GM18951 (cell line): Measurements from ENCODE around the gene WDFY4.

ENCODE experiments used
- POLR2A ChIP-seq: IDR thresholded peaks from 4 replicates; pipeline ENCODE4 v1.6.1; 2011; ENCODE audit warnings: mild to moderate bottlenecking; ENCODE audit not compliant: insufficient read length, insufficient read depth; ENCODE audit errors: extremely low read depth
- in situ Hi-C: fragments of 300-500 bp; cut with MboI; formaldehyde crosslinking; loops from one replicate; pipeline ENCODE4 v1.12.0; 2022; ENCODE audit warnings: low sequenced_read_pairs, mixed read lengths, inconsistent platforms; ENCODE audit not compliant: unreplicated experiment

Gene WDFY4

GRCh38 chr10:48774416-48775205, 89.9 kb downstream of the WDFY4 start:
- in situ Hi-C loops = no loop called here
- no peak for TF ChIP-seq POLR2A

GRCh38 chr10:48775206-48775517, 90.5 kb downstream of the WDFY4 start:
- in situ Hi-C loops = no loop called here

GRCh38 chr10:48776005-48776522, 91.4 kb downstream of the WDFY4 start:
- no peak for TF ChIP-seq POLR2A
- in situ Hi-C loops = no loop called here

More at GRCh38 chr10:48775206-48775517, 90.5 kb downstream of the WDFY4 start:
- no peak for TF ChIP-seq POLR2A

- TF ChIP-seq POLR2A = no peak
- in situ Hi-C loops = no loop called here
These were observed 91.9 kb downstream of the WDFY4 start for GRCh38 chr10:48776528-48776927.

- in situ Hi-C loops = no loop called here
These were observed 92.4 kb downstream of the WDFY4 start for GRCh38 chr10:48777110-48777509.

GRCh38 chr10:48778193-48778857, 93.7 kb downstream of the WDFY4 start:
- in situ Hi-C loops = no loop called here
- TF ChIP-seq POLR2A = no peak

More at GRCh38 chr10:48777110-48777509, 92.4 kb downstream of the WDFY4 start:
- no peak for TF ChIP-seq POLR2A

GRCh38 chr10:48779077-48779476, 94.4 kb downstream of the WDFY4 start:
- in situ Hi-C loops = no loop called here
- no peak for TF ChIP-seq POLR2A

GRCh38 chr10:48779546-48780152, 95.0 kb downstream of the WDFY4 start:
- no peak for TF ChIP-seq POLR2A
- in situ Hi-C loops = no loop called here

- in situ Hi-C loops = no loop called here
- TF ChIP-seq POLR2A = no peak
These were observed 95.7 kb downstream of the WDFY4 start for GRCh38 chr10:48780341-48780740.

- in situ Hi-C loops = no loop called here
- no peak for TF ChIP-seq POLR2A
These were observed 97.7 kb downstream of the WDFY4 start for GRCh38 chr10:48782386-48782785.

- TF ChIP-seq POLR2A = no peak
- in situ Hi-C loops = no loop called here
These were observed 99.4 kb downstream of the WDFY4 start for GRCh38 chr10:48784031-48784430.

- in situ Hi-C loops = no loop called here
- TF ChIP-seq POLR2A = no peak
These were observed 101.1 kb downstream of the WDFY4 start for GRCh38 chr10:48785796-48786195.

GRCh38 chr10:48786606-48787282, 102.1 kb downstream of the WDFY4 start:
- no peak for TF ChIP-seq POLR2A
- in situ Hi-C loops = no loop called here

- no peak for TF ChIP-seq POLR2A
These were observed 103.9 kb downstream of the WDFY4 start for GRCh38 chr10:48788554-48788953.

More at GRCh38 chr10:48788554-48788953, 103.9 kb downstream of the WDFY4 start:
- in situ Hi-C loops = no loop called here
